ENCODE measurements around the gene EIF3B. TPM values are rescaled to one million over a fixed set of nuclear protein-coding genes. Genes with fewer than 3 reads are reported as not detected.
A peak's percentile ranks its signal among the peaks of the same experiment; 100 is the strongest.

Gene EIF3B
- total and polyA plus RNA-seq, 9 of the 15 experiments (the other 6 are each of a cell fraction or from before 2014, with no cell fraction given): 25.9 to 494 (median 357) TPM

GRCh38 chr7:2399848-2400587 lies 45.4 kb downstream of the EIF3B start (continued):
- TF ChIP-seq DEAF1 (CRISPR knock-in tag; IDR thresholded peaks at IDR 0.05) (no peak), AFF4 (CRISPR knock-in tag; IDR thresholded peaks at IDR 0.05) (no peak), HDGF (IDR thresholded peaks at IDR 0.05) (no peak), TRIM25 (IDR thresholded peaks at IDR 0.05; ENCODE audit: borderline replicate concordance) (no peak), HDAC8 (tag; IDR thresholded peaks at IDR 0.05) (no peak), KDM5B (IDR thresholded peaks at IDR 0.05; ENCODE audit: insufficient replicate concordance, low read depth, low read length) (peak; percentile 66), ZMIZ1 (IDR thresholded peaks at IDR 0.05; ENCODE audit: low read depth in 2 of 2, low read length in 2 of 2) (no peak), SRSF1 (IDR thresholded peaks at IDR 0.05; ENCODE audit: low read depth, low read length) (no peak), ZNF274 (IDR thresholded peaks at IDR 0.05; ENCODE audit: borderline replicate concordance, low read depth, low read length) (no peak), AFF1 (IDR thresholded peaks at IDR 0.05; ENCODE audit: low read depth in 1 of 2, partially characterized antibody in 2 of 2) (no peak)

All from K562 (cell line).